Measurements from ENCODE around the gene SART3. TPM values are rescaled to one million over a fixed set of nuclear protein-coding genes. Genes with fewer than 3 reads are reported as not detected.
A peak's percentile ranks its signal among the peaks of the same experiment; 100 is the strongest.

Gene SART3
- total RNA-seq, 1 donor from 2014 or later = 34.8 TPM

- no peak for DNase-seq (ENCODE audit: low spot score)
- H3K27ac Mint-ChIP-seq (ENCODE audit: unreplicated experiment) = no peak overlapping the region
- no peaks in the 10 kb centered on the region for H3K27me3 Mint-ChIP-seq (ENCODE audit: low read depth)
- no peaks in the 10 kb centered on the region for H3K36me3 Mint-ChIP-seq (ENCODE audit: low read depth)
- no peaks in the 10 kb centered on the region for H3K9me3 Mint-ChIP-seq (ENCODE audit: low read depth)
- H3K4me1 Mint-ChIP-seq (ENCODE audit: low read depth) = peaks cover 43% of the 10 kb centered on the region
- no peak overlapping the region for H3K4me3 Mint-ChIP-seq (ENCODE audit: unreplicated experiment)
- TF ChIP-seq CTCF (IDR thresholded peaks at IDR 0.05) = no peak
Observed at GRCh38 chr12:108586306-108586705, 25.3 kb upstream of the SART3 start.

GRCh38 chr12:108585864-108586263, 24.9 kb upstream of the SART3 start:
- no peak for DNase-seq (ENCODE audit: low spot score)
- Mint-ChIP-seq H3K4me3 (ENCODE audit: unreplicated experiment) (no peak overlapping the region), H3K27me3 (ENCODE audit: low read depth) (no peaks in the 10 kb centered on the region), H3K9me3 (ENCODE audit: low read depth) (no peaks in the 10 kb centered on the region), H3K4me1 (ENCODE audit: low read depth) (peaks cover 46% of the 10 kb centered on the region), H3K36me3 (ENCODE audit: low read depth) (no peaks in the 10 kb centered on the region), H3K27ac (ENCODE audit: unreplicated experiment) (no peak overlapping the region)
- no peak for TF ChIP-seq CTCF (IDR thresholded peaks at IDR 0.05)

- Mint-ChIP-seq H3K27ac (ENCODE audit: unreplicated experiment) (peak overlapping the region; percentile 60), H3K27me3 (ENCODE audit: low read depth) (no peaks in the 10 kb centered on the region), H3K9me3 (ENCODE audit: low read depth) (no peaks in the 10 kb centered on the region), H3K4me3 (ENCODE audit: unreplicated experiment) (no peak overlapping the region), H3K36me3 (ENCODE audit: low read depth) (no peaks in the 10 kb centered on the region), H3K4me1 (ENCODE audit: low read depth) (peaks cover 54% of the 10 kb centered on the region)
- no peak for TF ChIP-seq CTCF (IDR thresholded peaks at IDR 0.05)
- DNase-seq (ENCODE audit: low spot score) = no peak
Observed at GRCh38 chr12:108584456-108585065, 23.6 kb upstream of the SART3 start.

GRCh38 chr12:108583991-108584390, 23.0 kb upstream of the SART3 start:
- no peak for DNase-seq (ENCODE audit: low spot score)
- Mint-ChIP-seq H3K9me3 (ENCODE audit: low read depth) (peaks cover 2% of the 10 kb centered on the region), H3K36me3 (ENCODE audit: low read depth) (no peaks in the 10 kb centered on the region), H3K4me1 (ENCODE audit: low read depth) (peaks cover 54% of the 10 kb centered on the region), H3K27me3 (ENCODE audit: low read depth) (no peaks in the 10 kb centered on the region), H3K27ac (ENCODE audit: unreplicated experiment) (peak overlapping the region; percentile 60), H3K4me3 (ENCODE audit: unreplicated experiment) (no peak overlapping the region)
- no peak for TF ChIP-seq CTCF (IDR thresholded peaks at IDR 0.05)

- DNase-seq (ENCODE audit: low spot score) = no peak
- TF ChIP-seq CTCF (IDR thresholded peaks at IDR 0.05) = no peak
- H3K27me3 Mint-ChIP-seq (ENCODE audit: low read depth) = no peaks in the 10 kb centered on the region
Observed at GRCh38 chr12:108582978-108583770, 22.2 kb upstream of the SART3 start.

More at GRCh38 chr12:108582978-108583770, 22.2 kb upstream of the SART3 start:
- Mint-ChIP-seq H3K4me1 (ENCODE audit: low read depth) (peaks cover 52% of the 10 kb centered on the region), H3K9me3 (ENCODE audit: low read depth) (peaks cover 5% of the 10 kb centered on the region), H3K36me3 (ENCODE audit: low read depth) (no peaks in the 10 kb centered on the region), H3K4me3 (ENCODE audit: unreplicated experiment) (no peak overlapping the region), H3K27ac (ENCODE audit: unreplicated experiment) (peak overlapping the region; percentile 60)

Measured in chondrocyte (in vitro differentiated cells).